Measurements from ENCODE around the gene LEMD3.

DNA sequence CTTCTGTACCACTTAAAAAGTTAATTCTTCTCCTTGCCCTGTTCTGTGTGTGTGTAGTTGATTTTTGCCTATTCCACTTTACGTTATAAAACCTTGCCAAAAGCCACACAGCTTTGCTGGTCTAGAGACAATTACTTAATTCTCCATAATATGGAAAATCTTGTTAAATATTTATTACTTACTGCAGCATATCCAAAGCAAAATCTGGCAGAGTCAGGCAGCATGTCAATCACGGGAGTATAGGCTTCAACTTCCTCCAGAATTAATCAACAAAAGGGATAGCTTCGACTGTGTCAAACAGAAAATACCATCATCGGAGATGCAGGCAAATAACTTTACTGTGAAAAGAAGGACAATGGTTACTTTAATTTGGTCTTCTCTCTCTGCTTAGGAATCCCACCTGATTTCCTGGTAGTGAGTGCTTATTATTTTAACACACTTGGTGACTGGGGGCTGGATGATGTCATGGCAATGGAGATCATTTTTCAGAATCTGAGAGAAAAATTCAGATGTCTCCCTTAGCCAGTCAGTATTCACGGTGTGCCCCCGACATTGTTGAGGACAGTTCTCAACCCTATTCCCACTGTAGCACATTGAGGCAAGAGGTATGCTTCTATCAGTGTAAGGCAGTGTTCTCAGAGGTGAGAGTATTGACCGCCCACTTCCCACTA is 105.4 kb downstream of the LEMD3 start:
- no peak for TF ChIP-seq E2F6 (IDR thresholded peaks at IDR 0.05)
- no peak for TF ChIP-seq RAD21 (IDR thresholded peaks at IDR 0.05 in 1 of 2, conservative IDR thresholded peaks at IDR 0.05 in 1 of 2; ENCODE audit: low read depth in 2 of 2, low read length in 2 of 2)
- no peak for TF ChIP-seq POLR2A (IDR thresholded peaks at IDR 0.05; ENCODE audit: control extremely low read depth in 1 of 2, low read depth in 2 of 2, low read length in 2 of 2)
- TF ChIP-seq CTCF (IDR thresholded peaks at IDR 0.05; ENCODE audit: control extremely low read depth in 1 of 3, insufficient read depth in 1 of 3, low read depth in 1 of 3, low read length in 3 of 3) = no peak
- TF ChIP-seq SRF (IDR thresholded peaks at IDR 0.05; ENCODE audit: low read depth, low read length) = no peak
- TF ChIP-seq, protein P1, sequence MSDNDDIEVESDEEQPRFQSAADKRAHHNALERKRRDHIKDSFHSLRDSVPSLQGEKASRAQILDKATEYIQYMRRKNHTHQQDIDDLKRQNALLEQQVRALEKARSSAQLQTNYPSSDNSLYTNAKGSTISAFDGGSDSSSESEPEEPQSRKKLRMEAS (IDR thresholded peaks at IDR 0.05) = no peak
- no peak for TF ChIP-seq SAP30 (IDR thresholded peaks at IDR 0.05; ENCODE audit: insufficient read depth, insufficient replicate concordance, low read length)
- no peak for TF ChIP-seq TAF1 (IDR thresholded peaks at IDR 0.05; ENCODE audit: low read depth, low read length)
- TF ChIP-seq JUN (IDR thresholded peaks at IDR 0.05; ENCODE audit: low read depth, low read length) = no peak

All from H1 (cell line).